Ovary (tissue), 9 donors: ENCODE measurements around the gene SLC16A4. TPM values are rescaled to one million over a fixed set of nuclear protein-coding genes. Genes with fewer than 3 reads are reported as not detected.
A peak's percentile ranks its signal among the peaks of the same experiment; 100 is the strongest.

Experiments
- DNase-seq, 5 donors: peaks; one replicate each; pipeline ENCODE4 v3.0.0-alpha.2; 2019 to 2020
- H3K27ac ChIP-seq, 2 donors: fragments of 200-600 bp; one replicate each; pipeline versions ENCODE4 v1.5.1 to v1.8.0; 2019 to 2022
- H3K27me3 ChIP-seq: fragments of 200-600 bp; one replicate; pipeline ENCODE4 v1.8.0; 2022
- H3K36me3 ChIP-seq: fragments of 200-600 bp; sonication (generic); one replicate; pipeline ENCODE4 v1.5.1; 2019
- H3K4me1 ChIP-seq: one replicate; pipeline ENCODE4 v1.8.1; 2013; ENCODE audit warnings: mild to moderate bottlenecking, moderate library complexity; ENCODE audit not compliant: insufficient read depth
- H3K4me3 ChIP-seq: fragments of 200-600 bp; sonication (generic); one replicate; pipeline ENCODE4 v1.5.1; 2017
- H3K9me3 ChIP-seq, 2 donors: fragments of 200-600 bp in 1 of 2; sonication (generic) in 1 of 2; one replicate each; pipeline versions ENCODE4 v1.5.1 to v1.8.1; 2013 to 2019; ENCODE audit warnings: mild to moderate bottlenecking in 1 of 2, moderate library complexity in 1 of 2
- CTCF ChIP-seq, 3 donors: fragments of 450-650 bp in 2 of 3; fragments of 200-600 bp in 1 of 3; IDR thresholded peaks; one replicate each; pipeline versions ENCODE4 v1.5.1 to v1.8.0; 2016 to 2022; ENCODE audit warnings: antibody characterized with exemption in 3 of 3, mild to moderate bottlenecking in 1 of 3
- EP300 ChIP-seq: sonication (generic); formaldehyde crosslinking; IDR thresholded peaks from one replicate; pipeline ENCODE4 v1.6.1; 2017; ENCODE audit warnings: antibody characterized with exemption
- POLR2A ChIP-seq: fragments of 450-650 bp; IDR thresholded peaks from one replicate; pipeline ENCODE4 v1.6.1; 2017; ENCODE audit warnings: antibody characterized with exemption, mild to moderate bottlenecking, moderate library complexity
- WGBS, 3 donors: extraction: QIAGEN DNeasy Blood & Tissue Kit in 1 of 3; methylation state at CpG; one replicate each; pipeline versions ENCODE4 v1.1.5 to v1.1.7; 2013 to 2017; 5-methylcytosine and 5-hydroxymethylcytosine counted together
- intact Hi-C, 4 donors: fragments of 100-400 bp; cut with DNase I; formaldehyde crosslinking; loops; one replicate each; pipeline versions ENCODE4 v1.11.0 to v1.15.1; 2022 to 2023
- polyA plus RNA-seq, 2 donors: library from polyadenylated mRNA; stranded (reverse); fragments of 200-250 nt in 1 of 2; fragments of 350-450 nt in 1 of 2; fragmentation: Illumina TruSeq in 1 of 2; extraction: RNeasy Lipid Tissue Mini Kit (QIAGEN cat#74804) in 1 of 2; gene quantifications; one replicate each; pipeline ENCODE4 v1.2.3, GENCODE V29; 2013 to 2014
- total RNA-seq, 7 donors: library from RNA; depleted of rRNA in 2 of 7; stranded (reverse); fragments of >200 nt in 2 of 7; fragmentation: NEBNext Ultra II Directional in 3 of 7; extraction: Animal tissue kit (Norgen Biotek cat#: 25700) in 3 of 7; gene quantifications; one replicate each; pipeline versions ENCODE4 v1.1.0 to v1.2.4, GENCODE V29; 2016 to 2023
- donor health status: DM: no; HTN: no; CAD: no; lungs with moderate emphysema.
- donor health status: DM: no; HTN: no; CAD: no.
- donor health status: Bipolar disorder and iron deficiency.
- donor health status: DM: yes; HTN: yes; CAD: no.
- donor health status: DM: no; HTN: no; CAD: no.
- donor health status: DM: yes; HTN: yes; CAD: no.

Gene SLC16A4
- total and polyA plus RNA-seq, 9 donors, result 14.5 to 33.7 (median 23.9) TPM

GRCh38 chr1:110434946-110435345 is 44.1 kb upstream of the SLC16A4 start:
- no peak overlapping the region for H3K4me3 ChIP-seq
- DNase-seq, result no peak
- intact Hi-C loops, result no loop called here
- peaks cover 6% of the 10 kb centered on the region for H3K4me1 ChIP-seq
- TF ChIP-seq POLR2A (no peak), CTCF (IDR thresholded peaks at IDR 0.05) (no peak), EP300 (no peak)
- WGBS, 3 donors, result 67 to 80% (median 72%) methylated on average over 3 of the region's 3 CpGs
- H3K27ac ChIP-seq, result no peak overlapping the region
- no peaks in the 10 kb centered on the region for H3K27me3 ChIP-seq
- no peaks in the 10 kb centered on the region for H3K9me3 ChIP-seq
- no peaks in the 10 kb centered on the region for H3K36me3 ChIP-seq

GRCh38 chr1:110433803-110434202 is 43.0 kb upstream of the SLC16A4 start:
- Histone ChIP-seq H3K27ac (no peak overlapping the region), H3K36me3 (no peaks in the 10 kb centered on the region), H3K4me3 (no peak overlapping the region), H3K4me1 (peaks cover 1% of the 10 kb centered on the region), H3K27me3 (no peaks in the 10 kb centered on the region), H3K9me3 (no peaks in the 10 kb centered on the region)
- peak in 2 of 5 donors; percentile 72 to 76 for DNase-seq
- TF ChIP-seq CTCF (IDR thresholded peaks at IDR 0.05) (peak in 1 of 3 donors; percentile 28), EP300 (no peak), POLR2A (no peak)
- intact Hi-C loops, result no loop called here
- WGBS, 3 donors, result 40 to 59% (median 47%) methylated on average over 3 of the region's 3 CpGs

- H3K36me3 ChIP-seq, result no peaks in the 10 kb centered on the region
- intact Hi-C loops, result no loop called here
- DNase-seq, result no peak
- H3K4me1 ChIP-seq, result peaks cover 1% of the 10 kb centered on the region
- no peaks in the 10 kb centered on the region for H3K27me3 ChIP-seq
- 91 to 98% (median 91%) methylated on average over 2 of the region's 2 CpGs for WGBS, 3 donors
- no peak overlapping the region for H3K27ac ChIP-seq
- TF ChIP-seq CTCF (IDR thresholded peaks at IDR 0.05) (no peak), EP300 (no peak), POLR2A (no peak)
- H3K4me3 ChIP-seq, result no peak overlapping the region
- no peaks in the 10 kb centered on the region for H3K9me3 ChIP-seq
These were observed 42.4 kb upstream of the SLC16A4 start for GRCh38 chr1:110433213-110433612.

GRCh38 chr1:110430901-110431300 is 40.1 kb upstream of the SLC16A4 start:
- no peaks in the 10 kb centered on the region for H3K27me3 ChIP-seq
- H3K4me1 ChIP-seq, result peaks cover 3% of the 10 kb centered on the region
- H3K9me3 ChIP-seq, result no peaks in the 10 kb centered on the region
- no peak for DNase-seq
- no peak for TF ChIP-seq EP300
- no peak for TF ChIP-seq CTCF (IDR thresholded peaks at IDR 0.05)
- TF ChIP-seq POLR2A, result no peak
- no peak overlapping the region for H3K27ac ChIP-seq
- intact Hi-C loops, result no loop called here
- H3K4me3 ChIP-seq, result no peak overlapping the region
- WGBS, 3 donors, result 91 to 93% (median 91%) methylated on average over 4 of the region's 4 CpGs
- no peaks in the 10 kb centered on the region for H3K36me3 ChIP-seq
